ENCODE measurements around the gene ZFHX3.

ZFHX3 gene

DNA sequence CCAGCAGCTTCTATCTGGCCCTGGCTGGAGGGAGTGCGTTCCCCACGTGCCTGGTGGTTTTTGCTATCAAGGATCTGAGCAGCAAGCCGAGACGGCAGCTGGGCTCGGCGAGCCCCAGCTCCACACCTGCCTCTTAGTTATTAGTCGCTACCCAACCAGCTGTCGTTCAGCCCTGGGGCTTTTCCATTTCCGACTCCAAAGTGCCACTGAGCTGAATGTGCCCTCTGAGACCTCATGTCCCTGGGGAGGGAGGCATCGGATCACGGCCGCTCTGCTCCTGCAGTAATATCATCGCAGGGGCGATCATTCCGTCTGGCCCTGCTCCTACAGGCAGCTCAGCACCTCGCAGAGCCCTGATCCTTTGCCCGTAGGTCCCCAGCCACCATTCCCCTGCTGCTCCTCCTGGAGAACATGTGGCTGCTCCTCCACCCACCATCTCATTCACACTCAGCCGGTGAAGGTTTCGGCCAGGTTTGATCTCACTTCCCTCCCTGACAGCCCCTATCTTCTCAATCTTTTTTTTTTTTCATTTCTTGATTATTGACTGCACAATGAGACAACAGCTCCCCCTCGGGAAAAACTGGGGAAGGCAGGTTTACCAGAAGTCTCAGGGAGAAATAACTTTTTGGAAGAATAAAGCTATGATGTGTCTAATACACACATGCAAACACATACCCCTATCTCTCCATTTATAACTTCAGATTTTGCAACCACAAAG lies 86.7 kb downstream of the ZFHX3 start:
- FAIRE-seq (no peak), DNase-seq (ENCODE audit: extremely low spot score, insufficient read length, low read depth) (no peak)

DNA sequence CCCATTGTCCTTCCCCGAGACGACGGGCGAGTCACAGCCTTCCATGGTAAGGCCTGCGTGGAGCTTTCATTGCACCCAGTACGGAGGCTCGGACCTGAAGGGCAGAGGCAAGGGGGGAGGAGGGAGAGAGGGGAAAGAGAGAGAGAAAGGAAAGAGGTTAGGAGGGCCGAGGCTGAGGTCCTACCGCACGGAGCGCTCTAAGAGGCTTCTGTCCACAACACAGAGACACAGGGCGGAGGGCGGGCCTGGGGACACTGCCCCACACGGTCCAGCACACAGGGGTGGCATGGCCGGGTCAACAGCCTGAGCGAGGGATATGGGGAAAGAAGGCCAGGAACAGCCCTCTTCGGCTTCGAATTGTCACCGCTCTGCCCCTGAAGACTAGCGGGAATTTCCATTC lies 87.8 kb downstream of the ZFHX3 start:
- FAIRE-seq (no peak), DNase-seq (ENCODE audit: extremely low spot score, insufficient read length, low read depth) (no peak)

DNA sequence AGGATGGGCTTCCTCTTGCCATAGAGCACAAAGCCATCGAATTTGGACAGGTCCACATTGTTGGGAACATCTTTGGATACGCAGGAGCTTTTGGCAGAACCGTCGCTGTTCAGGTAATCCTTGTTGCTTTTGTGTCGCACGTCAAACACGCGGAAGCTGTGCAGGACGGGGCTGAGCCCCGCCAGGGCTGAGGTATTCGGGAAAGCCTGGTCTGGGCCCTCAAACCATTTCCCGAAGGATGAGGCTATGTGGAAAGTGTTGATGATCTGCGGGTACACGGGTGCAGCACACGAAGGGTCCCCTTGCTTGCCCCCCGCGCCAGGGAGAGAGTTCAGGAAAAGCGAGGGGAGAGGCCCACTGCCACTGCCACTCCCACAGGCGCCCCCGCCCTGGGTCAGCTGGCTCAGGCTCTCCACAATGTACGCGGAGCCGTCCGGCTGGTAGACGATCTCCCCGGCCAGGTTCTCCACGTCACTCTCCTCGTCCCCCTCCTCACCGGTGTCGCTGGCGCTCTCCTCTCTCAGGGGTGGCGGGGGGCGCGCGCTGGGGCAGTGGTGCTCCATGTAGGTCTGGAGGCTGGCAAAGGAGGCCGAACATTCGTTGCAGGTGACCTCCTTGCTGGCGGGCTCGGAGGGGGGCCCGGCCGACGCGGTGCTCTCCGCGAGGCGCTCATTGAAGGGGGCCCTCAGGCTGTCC lies 88.5 kb downstream of the ZFHX3 start:
- DNase-seq (ENCODE audit: extremely low spot score, insufficient read length, low read depth) (no peak), FAIRE-seq (no peak)

DNA sequence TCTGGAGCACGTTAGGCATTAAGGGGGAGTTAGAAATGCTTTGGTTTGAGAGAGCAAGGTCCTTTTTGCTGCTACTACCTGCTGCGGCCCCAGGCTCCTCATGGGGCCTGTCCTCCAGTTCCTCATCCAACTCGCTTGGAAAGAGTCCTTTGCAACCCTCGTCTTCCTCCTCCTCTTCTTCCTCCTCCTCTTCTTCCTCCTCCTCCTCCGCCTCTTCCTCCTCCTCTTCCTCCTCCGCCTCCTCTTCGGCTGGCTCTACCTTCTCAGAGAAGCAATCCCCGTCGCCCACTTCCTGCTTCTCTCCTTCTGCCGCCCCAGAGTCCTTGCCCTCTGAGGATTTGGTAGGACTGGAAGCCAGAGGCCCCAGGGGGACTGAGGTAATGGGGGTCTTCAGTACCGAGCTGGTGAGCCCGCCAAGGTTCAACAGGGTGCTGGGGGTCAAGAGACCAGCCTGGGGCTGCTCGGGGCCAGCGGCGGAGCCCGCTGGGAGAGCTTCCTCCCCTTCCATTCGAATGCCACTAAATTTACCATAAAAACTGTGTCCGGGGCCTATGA lies 89.3 kb downstream of the ZFHX3 start:
- FAIRE-seq (no peak), DNase-seq (ENCODE audit: extremely low spot score, insufficient read length, low read depth) (no peak)

DNA sequence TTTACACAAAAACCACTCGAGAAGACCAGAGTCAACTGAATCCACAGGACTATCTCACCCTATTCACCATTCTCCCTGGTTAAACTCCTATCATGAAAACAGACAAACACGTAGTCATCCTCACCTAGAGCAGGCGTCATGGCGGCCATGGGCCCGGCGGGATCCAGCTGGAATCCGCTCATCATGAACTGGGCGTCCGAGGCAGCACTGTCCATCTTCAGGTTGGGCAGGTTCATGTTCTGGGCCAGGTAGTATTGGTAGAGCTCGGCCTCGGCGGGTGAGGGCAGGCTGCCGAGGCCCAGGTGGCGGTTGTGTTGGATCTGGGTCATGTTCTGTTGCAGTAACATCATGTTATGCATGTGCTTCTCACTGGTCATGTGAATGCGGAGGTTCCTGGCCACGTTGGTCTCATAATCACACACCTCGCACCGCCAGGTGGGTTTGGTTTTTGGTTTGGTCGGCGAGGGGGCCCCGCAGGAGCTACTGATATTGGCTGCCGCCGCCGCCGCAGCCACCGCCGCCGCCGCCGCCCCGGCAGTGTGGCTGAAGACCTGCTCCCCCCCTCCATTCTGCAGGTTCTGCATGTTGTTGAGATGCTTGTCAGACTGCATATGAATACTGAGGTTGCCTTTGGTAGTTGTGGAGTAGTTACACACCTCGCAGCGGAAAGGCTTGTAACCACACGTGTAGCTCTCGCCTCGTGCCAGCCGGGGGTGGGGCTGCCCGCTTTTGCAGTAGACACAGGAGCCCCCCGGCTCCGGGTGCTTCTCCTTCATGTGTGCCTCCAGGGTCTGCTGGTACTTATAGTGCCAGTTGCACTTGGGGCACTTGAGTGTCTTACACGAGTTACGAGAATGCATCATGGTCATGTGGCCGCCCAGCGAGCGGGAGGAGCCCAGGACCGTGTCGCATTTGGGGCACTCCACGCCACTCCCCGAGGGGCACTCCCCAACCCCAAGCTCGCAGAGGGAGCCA lies 90.3 kb downstream of the ZFHX3 start:
- FAIRE-seq (no peak), DNase-seq (ENCODE audit: extremely low spot score, insufficient read length, low read depth) (no peak)

DNA sequence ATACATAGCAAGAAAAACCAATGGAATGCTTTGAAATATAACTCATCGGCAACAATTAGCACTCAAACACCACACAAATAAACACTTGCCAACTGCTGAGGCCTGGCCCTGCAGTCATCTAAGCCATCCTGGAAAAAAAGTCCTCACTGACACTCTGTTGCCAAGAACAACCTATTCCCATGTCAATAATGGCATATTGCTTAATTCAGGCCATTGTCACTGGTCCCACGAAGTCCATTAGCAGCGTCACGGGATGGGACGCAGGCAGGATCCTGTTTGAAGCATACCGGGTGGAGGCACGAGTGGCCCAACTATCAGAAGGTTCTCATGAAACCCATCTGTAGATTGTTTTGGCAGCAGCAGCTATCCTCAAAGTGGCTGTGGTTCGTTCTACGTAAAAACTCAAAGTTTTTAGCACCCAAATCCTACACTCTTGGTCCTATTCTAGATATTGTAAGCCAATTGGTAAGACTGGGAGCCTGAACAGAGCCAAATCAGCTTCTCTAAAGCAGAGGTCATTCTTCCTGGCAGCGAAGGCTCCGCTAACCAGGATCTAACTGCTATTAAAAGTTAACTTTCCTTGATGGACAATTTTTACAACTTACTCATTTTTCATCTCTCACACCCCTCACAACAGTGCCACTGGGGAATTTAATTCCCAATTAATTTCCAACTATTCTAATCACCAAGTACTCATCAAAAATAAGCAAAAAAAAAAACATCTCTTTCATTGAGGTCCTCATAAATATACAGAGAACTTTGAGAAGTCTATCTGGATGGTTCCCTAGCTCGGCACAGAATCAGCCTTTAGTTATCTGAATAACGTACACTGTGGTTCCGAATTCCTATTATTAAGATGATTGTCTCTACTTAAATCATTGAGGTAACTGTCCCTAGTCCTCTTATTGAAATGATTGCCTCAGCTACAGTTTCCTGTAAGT lies 91.5 kb downstream of the ZFHX3 start:
- FAIRE-seq, result no peak

DNA sequence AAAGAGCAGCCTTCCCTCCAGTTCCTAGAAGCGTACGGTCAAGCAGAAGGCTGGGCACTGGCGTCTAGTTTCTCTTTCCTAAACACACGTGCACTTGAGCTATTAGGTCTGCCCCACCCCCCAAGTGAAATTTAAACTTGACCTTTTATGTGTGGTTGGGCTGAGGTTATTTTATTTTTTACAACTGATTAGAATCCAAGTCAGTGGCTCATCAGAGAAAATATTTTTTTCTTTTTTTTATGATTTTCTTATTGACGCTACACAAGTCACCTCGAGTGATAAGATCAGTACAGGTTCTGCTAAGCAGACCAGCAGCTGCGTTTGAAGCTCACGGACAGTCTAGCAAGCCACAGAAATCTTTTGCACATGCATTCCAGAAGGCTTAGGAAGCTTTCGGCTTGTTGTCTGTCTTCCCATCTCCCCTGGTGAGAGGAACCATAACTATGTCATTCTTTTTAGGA lies 95.1 kb downstream of the ZFHX3 start:
- FAIRE-seq (no peak), DNase-seq (ENCODE audit: extremely low spot score, insufficient read length, low read depth) (no peak)

More for the DNA sequence above, 91.5 kb downstream of the ZFHX3 start:
- no peak for DNase-seq (ENCODE audit: extremely low spot score, insufficient read length, low read depth)

DNA sequence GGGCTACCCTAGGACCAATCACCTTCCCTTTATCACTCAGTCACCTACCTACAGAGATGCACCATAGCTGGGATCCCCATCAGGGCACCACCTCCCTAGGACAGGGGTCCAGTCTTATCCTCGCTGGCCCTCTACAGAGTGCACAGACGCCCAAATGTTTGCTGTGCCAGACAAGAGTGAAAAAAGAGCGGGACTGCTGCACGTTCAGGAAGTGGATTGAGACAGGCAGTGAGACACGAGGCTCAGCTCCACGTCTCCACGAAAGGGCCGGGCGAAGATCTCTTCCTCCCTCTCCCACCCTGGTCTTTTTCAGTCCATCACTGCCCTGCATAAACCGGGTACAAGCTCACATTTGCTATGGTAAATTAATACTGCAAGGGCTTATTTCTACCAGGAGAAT lies 95.5 kb downstream of the ZFHX3 start:
- FAIRE-seq (no peak), DNase-seq (ENCODE audit: extremely low spot score, insufficient read length, low read depth) (no peak)

DNA sequence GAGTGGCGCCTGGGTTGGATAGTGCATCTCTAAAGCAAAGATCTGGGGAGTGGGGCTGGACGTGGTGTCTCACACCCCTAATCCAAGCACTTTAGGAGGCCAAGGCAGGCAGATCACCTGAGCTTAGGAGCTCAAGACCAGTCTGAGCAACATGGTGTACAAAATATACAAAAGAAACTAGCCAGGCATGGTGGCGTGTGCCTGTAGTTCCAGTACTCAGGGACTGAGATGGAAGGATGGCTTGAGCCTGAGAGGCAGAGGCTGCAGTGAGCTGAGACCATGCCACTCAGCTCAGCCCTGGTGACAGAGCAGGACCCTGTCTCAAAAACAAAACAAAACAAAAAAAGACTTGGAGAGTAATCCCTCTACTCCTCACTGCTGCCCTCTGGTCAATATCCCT lies 96.0 kb downstream of the ZFHX3 start:
- no peak for DNase-seq (ENCODE audit: extremely low spot score, insufficient read length, low read depth)
- no peak for FAIRE-seq

DNA sequence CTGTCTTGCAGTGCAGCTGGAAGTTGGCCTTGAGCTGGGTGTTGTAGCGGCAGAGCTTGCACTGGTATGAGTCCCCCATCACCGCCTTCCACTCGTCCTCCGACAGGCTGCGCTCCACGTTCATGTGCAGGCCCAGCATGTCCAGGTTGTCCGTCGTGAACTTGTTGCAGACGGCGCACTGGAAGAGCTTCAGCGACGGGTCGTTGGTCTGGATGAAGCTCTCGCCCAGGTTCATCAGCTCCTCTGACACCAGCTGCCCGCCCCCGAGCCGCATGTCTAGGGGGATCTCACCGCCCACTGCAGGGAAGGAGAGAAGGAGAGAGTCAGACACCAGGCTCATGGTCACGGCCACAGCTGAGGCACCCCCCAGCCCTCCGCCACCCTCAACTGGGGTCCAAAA lies 97.3 kb downstream of the ZFHX3 start:
- DNase-seq (ENCODE audit: extremely low spot score, insufficient read length, low read depth) (no peak), FAIRE-seq (no peak)

DNA sequence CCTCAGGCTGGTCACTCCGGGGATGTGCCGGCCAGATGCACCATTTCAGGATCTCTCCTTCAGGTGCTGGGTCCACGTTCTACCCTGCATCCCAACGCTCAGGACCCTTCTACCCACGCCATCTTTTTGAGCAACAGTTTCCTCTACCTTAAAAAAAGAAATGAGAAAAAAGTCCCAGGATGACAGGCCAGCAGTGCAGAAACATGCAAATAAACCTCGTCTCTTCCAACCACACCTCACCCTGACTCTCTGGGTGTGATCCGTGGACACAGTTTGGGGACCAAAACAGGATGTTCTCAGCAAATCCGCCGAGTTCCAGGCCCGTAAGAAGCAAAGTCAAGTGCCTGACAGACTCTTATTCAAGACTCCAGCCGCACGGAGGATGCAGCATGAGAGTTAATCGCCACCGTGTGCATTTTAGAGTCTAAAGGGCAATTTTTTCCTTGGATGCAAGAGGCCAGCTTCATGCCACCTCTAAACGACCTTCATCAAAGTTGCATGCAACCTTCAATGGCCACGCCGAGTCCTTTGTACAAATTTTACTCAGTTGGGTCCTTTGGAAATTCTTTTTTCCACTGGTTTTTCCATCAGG lies 99.6 kb downstream of the ZFHX3 start:
- DNase-seq (ENCODE audit: extremely low spot score, insufficient read length, low read depth) (no peak), FAIRE-seq (no peak)

DNA sequence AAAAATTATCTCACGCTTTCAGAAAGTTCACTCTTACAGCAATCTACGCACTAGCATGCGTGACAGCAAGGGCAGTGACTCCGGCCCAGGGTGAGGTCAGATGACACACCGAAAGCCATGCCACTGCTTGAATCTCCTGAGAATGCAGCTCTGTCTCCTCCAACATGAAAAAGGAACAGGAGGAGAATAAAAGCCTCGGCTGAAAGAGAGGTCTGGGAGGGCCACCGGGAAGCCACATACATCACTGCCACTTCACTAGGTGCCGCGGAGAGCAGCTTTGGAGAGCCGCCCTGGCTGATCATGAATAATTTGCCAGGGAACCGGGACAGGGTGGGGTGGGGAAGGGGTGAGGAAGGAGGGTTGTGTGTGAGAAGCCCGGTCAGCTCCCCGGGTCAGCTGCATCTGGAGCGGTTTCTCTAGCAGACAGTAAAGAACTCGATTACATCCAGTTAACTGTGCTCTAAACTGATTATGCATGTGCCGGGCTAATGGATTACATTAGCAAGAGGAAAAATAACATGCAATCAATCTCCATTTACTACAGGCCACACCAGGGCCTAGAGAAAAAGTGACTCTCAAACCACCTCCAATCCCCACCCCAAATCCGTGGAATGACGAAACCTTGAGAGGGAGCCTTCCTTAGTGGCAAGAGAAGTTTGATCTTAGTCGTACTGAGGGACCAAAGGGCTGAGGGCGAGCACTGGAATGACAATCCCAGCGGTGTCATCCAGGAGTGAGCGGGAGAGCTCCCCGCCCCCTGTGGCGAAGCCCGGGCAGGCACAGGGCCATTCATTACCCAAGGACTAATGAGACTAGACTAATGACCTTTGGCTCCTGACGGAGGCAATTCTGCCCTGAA lies 100.3 kb downstream of the ZFHX3 start:
- no peak for DNase-seq (ENCODE audit: extremely low spot score, insufficient read length, low read depth)
- no peak for FAIRE-seq

DNA sequence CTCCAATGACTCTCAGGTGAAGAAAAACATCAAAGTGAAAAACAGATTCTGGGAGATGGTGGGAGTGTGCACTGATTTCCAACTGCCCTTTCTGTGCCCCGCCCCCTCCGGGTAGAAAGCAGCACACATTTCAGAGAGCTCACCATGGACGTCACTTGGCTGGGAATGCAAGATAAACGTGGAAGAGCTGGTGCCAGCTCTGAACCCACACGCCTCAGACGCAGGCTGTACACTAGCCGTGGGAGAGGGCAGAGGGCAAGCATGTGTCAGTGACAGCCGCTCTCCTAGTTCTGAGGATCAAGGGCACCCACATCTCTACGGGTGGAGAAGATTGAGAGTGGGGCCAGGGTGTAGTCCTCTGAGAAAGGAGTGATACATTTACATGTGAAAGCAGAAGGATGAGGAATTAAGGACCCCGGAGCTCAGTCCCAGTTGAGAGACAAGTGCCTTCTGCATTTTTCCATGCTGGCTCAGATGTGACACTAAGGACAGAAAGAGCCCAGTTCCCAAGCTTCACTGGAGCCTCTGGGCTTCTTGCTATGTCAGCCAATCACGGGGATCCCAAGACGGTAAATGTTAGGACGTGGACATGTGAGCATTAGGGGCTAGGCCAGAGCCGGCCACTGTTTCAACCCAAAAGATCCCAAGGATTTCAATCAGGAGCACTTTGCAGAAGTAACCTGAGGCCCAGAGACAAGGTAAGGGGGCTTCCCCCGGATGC lies 101.3 kb downstream of the ZFHX3 start:
- FAIRE-seq, result no peak
- no peak for DNase-seq (ENCODE audit: extremely low spot score, insufficient read length, low read depth)

DNA sequence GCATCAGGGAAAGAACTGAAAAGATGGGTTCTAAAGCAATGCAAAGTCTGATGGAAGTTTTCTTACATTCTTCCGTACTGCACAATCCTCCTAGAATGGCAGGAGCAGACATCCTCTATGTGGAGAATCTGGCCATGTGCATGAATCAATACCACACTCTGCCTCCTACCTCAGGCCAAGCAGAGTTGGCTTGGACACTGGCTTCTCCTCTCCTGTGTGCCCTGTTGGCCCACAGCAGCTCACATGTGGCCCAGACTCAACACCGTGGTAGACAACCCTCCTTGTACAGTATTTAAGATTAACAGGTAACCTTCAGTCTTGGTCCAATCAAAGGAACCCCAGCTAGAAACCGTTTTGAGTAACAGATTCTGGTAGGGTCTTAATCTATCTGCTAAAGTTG lies 101.9 kb downstream of the ZFHX3 start:
- FAIRE-seq (no peak), DNase-seq (ENCODE audit: extremely low spot score, insufficient read length, low read depth) (no peak)

DNA sequence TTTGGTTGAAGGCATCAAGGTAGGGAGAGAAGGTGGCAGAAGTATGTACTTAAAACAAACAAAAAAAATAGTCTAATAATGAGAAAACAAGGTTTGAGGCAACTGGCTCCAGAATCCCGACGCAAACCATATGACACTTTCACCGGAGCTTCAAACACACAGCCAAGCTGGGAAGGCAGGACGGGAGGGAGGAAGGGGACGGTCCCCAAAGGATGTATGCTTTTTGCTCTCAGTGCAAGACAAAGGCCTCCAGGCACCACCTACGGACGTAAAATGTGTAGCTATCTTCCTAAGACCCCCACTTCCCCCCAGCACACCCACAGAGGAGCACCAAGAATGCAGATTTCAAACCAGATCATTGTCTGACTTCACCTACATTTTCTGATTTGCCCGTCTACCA lies 102.3 kb downstream of the ZFHX3 start:
- no peak for FAIRE-seq
- no peak for DNase-seq (ENCODE audit: extremely low spot score, insufficient read length, low read depth)

DNA sequence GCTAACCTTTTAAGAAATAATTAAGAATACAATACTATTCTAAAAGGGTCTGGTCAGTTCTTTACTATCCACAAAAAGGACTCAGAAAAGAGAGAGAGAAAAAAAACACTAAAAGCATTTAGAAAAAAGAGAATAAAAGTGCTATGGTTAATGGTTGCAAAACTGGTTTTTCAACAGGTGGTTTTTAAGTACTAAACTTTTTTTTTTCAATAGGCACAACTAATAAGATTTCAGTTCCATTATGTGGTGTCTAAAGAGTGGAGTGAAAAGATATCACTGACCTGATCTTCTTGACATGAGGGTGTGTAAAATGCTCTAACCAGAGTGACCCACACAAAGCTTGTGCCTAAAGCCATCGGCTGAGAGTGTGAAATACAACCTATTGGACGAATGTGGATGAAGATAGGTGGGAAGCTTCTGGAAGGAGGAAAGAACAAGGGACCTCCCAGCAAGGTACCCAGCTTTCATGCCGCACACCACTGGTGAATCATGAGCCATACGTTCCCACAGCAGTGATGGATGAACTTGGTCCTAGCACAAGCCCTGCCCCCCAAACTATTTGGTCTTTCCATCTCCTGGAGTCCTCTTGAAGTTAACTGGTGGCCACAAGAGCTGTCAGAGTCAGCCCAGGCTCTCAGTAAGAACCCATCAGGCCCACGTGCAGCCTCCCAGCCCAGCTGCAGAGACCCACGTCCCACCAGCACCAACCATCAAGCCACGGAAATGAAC lies 103.0 kb downstream of the ZFHX3 start:
- no peak for FAIRE-seq
- no peak for DNase-seq (ENCODE audit: extremely low spot score, insufficient read length, low read depth)

DNA sequence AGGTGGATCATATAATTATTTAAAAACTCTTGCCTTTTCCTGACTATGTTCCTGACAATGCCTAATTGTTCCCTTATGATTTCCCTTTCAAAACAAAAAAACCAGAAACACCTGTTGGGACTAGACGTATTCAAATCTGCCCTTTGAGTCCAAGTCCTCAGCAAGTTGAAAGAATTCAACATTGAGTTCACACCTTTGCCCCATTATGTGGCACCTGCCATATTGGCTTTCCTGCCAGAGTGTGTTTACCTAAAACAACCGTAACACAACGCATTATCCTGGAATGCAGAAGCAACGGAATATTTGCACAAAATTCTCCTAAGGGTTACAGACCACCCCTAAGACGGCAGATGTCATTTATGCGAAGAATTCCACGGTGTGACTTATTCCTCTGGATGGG lies 105.9 kb downstream of the ZFHX3 start:
- FAIRE-seq, result no peak
- DNase-seq (ENCODE audit: extremely low spot score, insufficient read length, low read depth), result no peak
